Left forelimb (tissue), 1 donor: ENCODE results near the gene STRADB.
"Not testable (repeated sequence)": the region's sequence is repeated elsewhere in the genome, so short reads cannot be mapped to it uniquely, and the experiment has no call there.

Source experiments
- DNase-seq: peaks from one replicate; pipeline ENCODE4 v3.0.0-alpha.2; 2018; ENCODE audit warnings: low spot score

Gene STRADB

DNA sequence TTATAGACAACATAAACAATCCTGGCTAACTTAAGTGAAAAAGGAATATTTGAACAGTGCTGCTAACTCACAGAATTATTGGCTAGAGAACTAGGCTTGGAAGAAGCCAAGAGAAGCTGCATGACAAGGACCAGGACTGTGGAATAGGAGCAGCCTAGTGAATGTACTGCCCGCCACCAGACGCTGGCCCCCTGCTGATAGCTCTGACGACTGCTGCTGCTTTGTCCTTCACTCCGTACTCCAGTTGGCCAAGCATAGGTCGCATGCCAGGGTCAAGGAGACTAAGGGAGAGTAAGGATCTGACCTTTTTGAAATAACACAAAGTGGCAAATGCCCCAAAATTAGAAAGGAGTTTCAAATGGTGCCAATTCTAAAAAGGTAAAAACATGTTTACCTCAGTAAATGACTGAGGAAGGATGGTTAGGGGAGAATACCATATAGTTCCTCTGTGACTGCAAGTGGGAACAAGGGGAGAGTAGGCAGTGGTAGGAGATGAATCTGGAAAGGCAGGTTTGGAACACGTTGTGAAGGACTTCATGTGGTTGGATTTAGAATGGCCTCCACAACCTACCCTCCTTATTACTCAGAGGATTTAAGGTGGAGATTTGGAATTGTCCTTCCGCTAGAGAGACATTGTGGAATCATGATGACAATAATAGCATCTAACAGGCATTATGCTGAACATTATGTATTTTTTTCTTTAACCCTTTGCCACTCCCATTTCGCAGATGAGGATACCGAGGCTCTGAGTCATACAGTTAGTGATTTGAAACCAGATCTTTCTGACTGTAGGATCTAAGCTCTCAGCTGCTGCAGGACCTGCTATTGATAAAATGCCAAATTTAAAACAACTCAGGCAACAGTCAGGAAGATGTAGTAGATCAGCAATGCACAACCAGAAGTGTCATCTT is 19.5 kb downstream of the STRADB start:
- DNase-seq, result no peak

GRCh38 chr2:201471732-201472393 is 20.3 kb downstream of the STRADB start:
- DNase-seq, result no peak

DNA sequence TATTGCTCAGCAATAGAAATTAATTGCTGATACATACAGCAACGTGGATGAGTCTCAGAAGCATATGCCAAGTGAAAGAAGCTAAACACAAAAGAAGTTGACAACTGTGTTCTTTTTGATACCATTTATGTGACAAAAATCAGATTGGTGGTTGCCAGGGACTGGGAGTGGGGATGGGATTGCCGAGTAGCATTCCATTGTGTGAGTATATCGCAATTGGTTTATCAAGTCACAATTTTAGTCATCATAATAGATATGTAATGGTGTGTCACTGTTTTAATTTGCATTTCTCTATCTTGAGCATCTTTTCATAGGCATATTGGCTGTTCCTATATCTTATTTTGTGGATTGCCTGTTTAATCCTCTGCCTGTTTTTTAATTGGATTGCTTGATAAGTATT is 20.9 kb downstream of the STRADB start:
- DNase-seq, result no peak

- no peak for DNase-seq
Measured at GRCh38 chr2:201482543-201482942, 31.0 kb downstream of the STRADB start.

GRCh38 chr2:201483342-201483741 is 31.8 kb downstream of the STRADB start:
- DNase-seq, result no peak

- DNase-seq, result not testable (repeated sequence)
Measured at GRCh38 chr2:201483758-201484157, 32.2 kb downstream of the STRADB start.

GRCh38 chr2:201484805-201485204 is 33.3 kb downstream of the STRADB start:
- DNase-seq, result no peak

DNA sequence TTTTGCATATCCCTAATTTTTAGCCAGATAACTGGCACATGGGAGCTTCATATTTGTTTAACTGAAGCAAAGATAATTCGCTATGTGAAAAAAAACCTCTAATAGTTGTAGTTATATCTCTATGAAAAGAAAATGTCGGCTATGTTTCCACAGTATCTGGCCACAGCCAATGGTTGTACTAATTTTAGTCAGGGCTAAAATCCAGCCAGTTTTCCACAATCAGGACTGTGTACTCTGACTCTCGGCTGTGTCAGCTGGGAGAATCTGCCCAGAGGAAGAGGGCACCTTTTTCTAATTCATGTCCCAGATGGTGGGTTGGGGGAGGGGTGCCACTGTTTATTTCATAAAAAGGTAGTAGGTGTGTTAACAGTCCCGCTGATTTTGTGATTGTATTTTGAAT is 38.8 kb downstream of the STRADB start:
- no peak for DNase-seq

- DNase-seq, result no peak
Measured at GRCh38 chr2:201496785-201497184, 45.2 kb downstream of the STRADB start.

DNA sequence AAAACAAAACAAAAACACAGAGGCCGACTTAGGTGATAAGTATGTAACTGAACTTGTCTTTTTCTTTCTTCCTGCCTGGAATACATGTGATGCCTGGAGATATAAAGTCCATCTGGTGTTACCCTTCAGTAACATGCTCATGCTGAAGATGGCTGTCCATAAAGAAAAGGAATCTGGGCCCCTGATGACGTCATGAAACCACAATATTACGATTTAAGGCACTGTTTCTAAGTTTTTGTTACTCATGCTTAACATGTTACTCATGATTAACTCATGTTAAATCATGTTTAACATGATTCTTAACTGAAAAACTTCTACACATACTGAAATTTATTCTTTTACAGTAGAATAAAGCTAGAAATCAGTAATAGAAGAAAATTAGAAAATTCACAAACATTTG is 49.0 kb downstream of the STRADB start:
- no peak for DNase-seq

GRCh38 chr2:201502713-201503112 is 51.2 kb downstream of the STRADB start:
- DNase-seq, result no peak

GRCh38 chr2:201507725-201508124 is 56.2 kb downstream of the STRADB start:
- DNase-seq, result no peak

DNA sequence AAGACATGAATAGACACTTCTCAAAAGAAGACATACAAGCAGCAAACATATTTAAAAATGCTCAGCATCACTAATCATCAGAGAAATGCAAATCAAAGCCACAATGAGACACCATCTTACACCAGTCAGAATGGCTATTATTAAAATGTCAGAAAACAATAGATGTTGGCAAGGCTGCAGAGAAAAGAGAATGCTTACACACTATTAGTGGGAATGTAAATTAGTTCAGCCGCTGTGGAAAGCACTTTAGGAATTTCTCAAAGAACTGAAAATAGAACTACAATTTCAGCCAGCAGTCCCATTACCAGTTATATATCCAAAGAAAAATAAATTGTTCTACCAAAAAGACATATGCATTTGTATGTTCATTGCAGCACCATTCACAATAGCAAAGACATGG is 61.7 kb downstream of the STRADB start:
- DNase-seq, result no peak

- no peak for DNase-seq
Measured at GRCh38 chr2:201515573-201516246, 64.2 kb downstream of the STRADB start.

DNA sequence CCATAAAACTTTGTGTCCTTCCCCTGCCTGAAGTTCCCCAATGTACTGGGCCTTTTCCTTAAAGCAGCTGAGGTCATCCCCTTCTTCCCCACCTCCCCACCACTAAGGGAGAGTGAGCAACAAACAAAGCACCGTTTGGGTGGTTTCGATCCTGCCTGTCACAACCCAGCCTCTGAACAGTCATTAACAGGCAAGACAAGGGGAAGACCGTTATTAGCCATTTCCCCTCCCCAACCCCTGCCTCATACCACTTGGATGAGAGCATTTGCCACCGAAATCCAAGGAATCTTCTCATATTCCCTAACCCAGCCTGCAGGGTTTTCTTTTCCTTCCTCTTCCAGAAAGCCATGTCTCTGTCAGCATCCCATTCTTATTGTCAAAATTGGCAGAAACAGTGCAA is 65.6 kb downstream of the STRADB start:
- DNase-seq, result no peak

DNA sequence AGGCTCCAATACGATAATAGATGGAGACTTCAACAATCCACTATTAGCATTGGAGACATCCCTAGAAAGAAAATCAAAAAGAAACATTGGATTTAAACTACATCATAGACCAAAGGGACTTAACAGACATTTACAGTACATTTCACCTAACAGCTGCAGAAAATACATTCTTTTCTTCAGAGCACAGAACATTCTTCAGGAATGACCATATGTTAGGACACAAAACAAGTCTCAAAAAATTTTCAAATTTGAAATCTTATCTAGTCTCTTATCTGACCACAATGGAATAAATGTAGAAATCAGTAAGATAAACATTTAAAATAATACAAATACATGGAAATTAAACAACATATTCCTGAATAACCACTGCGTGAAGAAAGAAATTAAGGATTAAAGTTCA is 68.7 kb downstream of the STRADB start:
- no peak for DNase-seq

- DNase-seq, result no peak
Measured at GRCh38 chr2:201522965-201523364, 71.4 kb downstream of the STRADB start.

DNA sequence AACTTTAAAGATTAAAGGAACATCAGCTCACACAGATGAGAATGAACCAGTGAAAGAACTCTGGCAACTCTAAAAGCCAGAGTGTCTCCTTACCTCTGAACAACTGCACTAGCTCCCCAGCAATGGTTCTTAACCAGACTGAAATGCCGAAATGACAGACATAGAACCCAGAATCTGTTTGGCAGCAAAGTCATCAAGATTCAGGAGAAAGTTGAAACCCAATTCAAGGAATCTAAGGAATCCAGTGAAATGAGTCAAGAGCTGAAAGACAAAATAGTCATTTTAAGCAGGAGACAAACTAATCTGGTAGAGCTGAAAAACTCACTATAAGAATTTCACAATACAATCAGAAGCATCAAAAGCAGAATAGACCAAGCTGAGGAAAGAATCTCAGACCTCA is 72.0 kb downstream of the STRADB start:
- no peak for DNase-seq
